HepG2 (cell line): ENCODE measurements around the gene GSDMA. TPM values are rescaled to one million over a fixed set of nuclear protein-coding genes. Genes with fewer than 3 reads are reported as not detected.

Experiments used
- AKAP8 ChIP-seq: sonication (generic); formaldehyde crosslinking; IDR thresholded peaks from 2 replicates; pipeline ENCODE4 v1.5.1; 2020; ENCODE audit warnings: mild to moderate bottlenecking, missing genetic modification reagents
- MAFK ChIP-seq, 2 experiments: IDR thresholded peaks in 1 of 2; conservative IDR thresholded peaks in 1 of 2; 2 replicates each; pipeline ENCODE4 v1.6.1; 2011; ENCODE audit warnings: improper control_type of control experiment in 2 of 2, low read length in 2 of 2
- NR3C1 ChIP-seq: sonication (generic); formaldehyde crosslinking; IDR thresholded peaks from 2 replicates; pipeline ENCODE4 v1.4.0; 2020; ENCODE audit warnings: missing genetic modification reagents
- ONECUT2 ChIP-seq: sonication (generic); formaldehyde crosslinking; IDR thresholded peaks from 2 replicates; pipeline ENCODE4 v1.4.0; 2020; ENCODE audit warnings: missing genetic modification reagents
- PHF20 ChIP-seq: sonication (generic); formaldehyde crosslinking; IDR thresholded peaks from 2 replicates; pipeline ENCODE4 v1.5.0; 2020; ENCODE audit warnings: mild to moderate bottlenecking, missing genetic modification reagents
- TAF1 ChIP-seq: sonication (generic); formaldehyde crosslinking; IDR thresholded peaks from 2 replicates; pipeline ENCODE4 v1.4.0; 2020; ENCODE audit warnings: missing genetic modification reagents
- TCF12 ChIP-seq, 2 experiments: fragments of 450-650 bp in 1 of 2; sonication (generic) in 1 of 2; formaldehyde crosslinking in 1 of 2; IDR thresholded peaks; 2 replicates each; pipeline versions ENCODE4 v1.6.1 to v1.8.0; 2017 to 2022; ENCODE audit warnings: antibody characterized with exemption in 1 of 2, mild to moderate bottlenecking in 1 of 2, missing genetic modification reagents in 1 of 2, moderate library complexity in 1 of 2
- ZBTB21 ChIP-seq: sonication (generic); formaldehyde crosslinking; IDR thresholded peaks from 2 replicates; pipeline ENCODE4 v1.4.0; 2020; ENCODE audit warnings: missing genetic modification reagents
- ZNF570 ChIP-seq: sonication (generic); formaldehyde crosslinking; IDR thresholded peaks from 2 replicates; pipeline ENCODE4 v1.4.0; 2020; ENCODE audit warnings: mild to moderate bottlenecking, missing genetic modification reagents, borderline replicate concordance
- polyA plus RNA-seq, 8 experiments: library from polyadenylated mRNA; depleted of rRNA in 3 of 8; stranded (reverse) in 7 of 8; unstranded in 1 of 8; fragments of >200 nt; fragmentation: Illumina TruSeq in 4 of 8; extraction: Trizol in 4 of 8; gene quantifications; 2 replicates each; pipeline versions ENCODE4 v1.2.1 to v1.2.3, GENCODE V29; 2011 to 2016; ENCODE audit warnings: low read depth in 4 of 8, missing spikeins in 1 of 8, mixed read lengths in 1 of 8; ENCODE audit not compliant: insufficient read depth in 1 of 8
- total RNA-seq, 5 experiments: library from RNA; depleted of rRNA; stranded (reverse); fragments of >200 nt; fragmentation: Illumina TruSeq; extraction: Trizol; gene quantifications; 2 replicates each; pipeline ENCODE4 v1.2.3, GENCODE V29; 2016; ENCODE audit warnings: low read depth in 1 of 5
- TF ChIP-seq, protein P1 (sequence below): sonication (generic); formaldehyde crosslinking; IDR thresholded peaks from 2 replicates; pipeline ENCODE4 v1.5.0; 2020; ENCODE audit warnings: mild to moderate bottlenecking, missing genetic modification reagents
- TF ChIP-seq, protein P2 (sequence below): sonication (generic); formaldehyde crosslinking; IDR thresholded peaks from 2 replicates; pipeline ENCODE4 v1.5.0; 2020; ENCODE audit warnings: missing genetic modification reagents
- TF ChIP-seq, protein P3 (sequence below): sonication (generic); formaldehyde crosslinking; IDR thresholded peaks from 2 replicates; pipeline ENCODE4 v1.8.0; 2022; ENCODE audit warnings: missing genetic modification reagents, mild to moderate bottlenecking, moderate library complexity, borderline replicate concordance
- TF ChIP-seq, protein P4 (sequence below): sonication (generic); formaldehyde crosslinking; IDR thresholded peaks from 2 replicates; pipeline ENCODE4 v1.8.0; 2022; ENCODE audit warnings: mild to moderate bottlenecking, missing genetic modification reagents, moderate library complexity
- TF ChIP-seq, protein P5 (sequence below), 2 experiments: sonication (generic) in 1 of 2; formaldehyde crosslinking in 1 of 2; IDR thresholded peaks; 2 replicates each; pipeline versions ENCODE4 v1.4.0 to v1.6.1; 2018 to 2020; ENCODE audit warnings: missing genetic modification reagents in 2 of 2, borderline replicate concordance in 1 of 2, low read depth in 1 of 2, mild to moderate bottlenecking in 1 of 2, missing biosample characterization in 1 of 2
- TF ChIP-seq, protein P6 (sequence below): sonication (generic); formaldehyde crosslinking; IDR thresholded peaks from 2 replicates; pipeline ENCODE4 v1.8.0; 2022; ENCODE audit warnings: mild to moderate bottlenecking, missing genetic modification reagents, moderate library complexity

The GSDMA gene
- total and polyA plus RNA-seq, 2 of the 13 experiments (the other 11 are each of a cell fraction or from before 2014, with no cell fraction given) = not detected

DNA sequence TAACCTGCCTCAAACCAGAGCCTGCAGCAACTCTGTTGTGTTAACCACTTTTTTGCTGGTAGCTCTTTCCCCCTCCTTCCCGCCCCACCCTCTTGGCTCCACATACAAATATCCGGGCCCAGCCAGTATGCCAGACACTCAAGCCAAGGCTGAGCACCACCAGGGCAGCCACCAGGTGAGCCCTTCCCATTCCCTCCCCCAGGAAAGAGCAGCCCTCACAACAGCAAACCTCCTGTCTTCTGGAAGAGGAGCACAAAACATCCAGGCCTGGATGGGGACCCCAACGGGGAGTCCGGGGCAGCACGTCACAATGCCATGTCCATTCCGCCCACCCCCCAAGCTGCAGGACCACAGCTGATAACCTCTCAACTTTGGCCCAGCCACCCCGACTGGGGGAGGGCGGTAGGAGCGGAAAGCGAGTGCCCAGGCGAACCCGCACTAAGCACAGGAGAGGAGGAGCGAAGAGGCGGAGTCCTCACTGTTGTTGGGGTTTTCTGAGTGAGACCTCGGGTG, 36.2 kb upstream of the GSDMA start (continued):
- TF ChIP-seq, protein P1, sequence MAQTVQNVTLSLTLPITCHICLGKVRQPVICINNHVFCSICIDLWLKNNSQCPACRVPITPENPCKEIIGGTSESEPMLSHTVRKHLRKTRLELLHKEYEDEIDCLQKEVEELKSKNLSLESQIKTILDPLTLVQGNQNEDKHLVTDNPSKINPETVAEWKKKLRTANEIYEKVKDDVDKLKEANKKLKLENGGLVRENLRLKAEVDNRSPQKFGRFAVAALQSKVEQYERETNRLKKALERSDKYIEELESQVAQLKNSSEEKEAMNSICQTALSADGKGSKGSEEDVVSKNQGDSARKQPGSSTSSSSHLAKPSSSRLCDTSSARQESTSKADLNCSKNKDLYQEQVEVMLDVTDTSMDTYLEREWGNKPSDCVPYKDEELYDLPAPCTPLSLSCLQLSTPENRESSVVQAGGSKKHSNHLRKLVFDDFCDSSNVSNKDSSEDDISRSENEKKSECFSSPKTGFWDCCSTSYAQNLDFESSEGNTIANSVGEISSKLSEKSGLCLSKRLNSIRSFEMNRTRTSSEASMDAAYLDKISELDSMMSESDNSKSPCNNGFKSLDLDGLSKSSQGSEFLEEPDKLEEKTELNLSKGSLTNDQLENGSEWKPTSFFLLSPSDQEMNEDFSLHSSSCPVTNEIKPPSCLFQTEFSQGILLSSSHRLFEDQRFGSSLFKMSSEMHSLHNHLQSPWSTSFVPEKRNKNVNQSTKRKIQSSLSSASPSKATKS (CRISPR knock-in tag) = no peak
- no peak for TF ChIP-seq AKAP8 (CRISPR knock-in tag)
- TF ChIP-seq MAFK (conservative IDR thresholded peaks at IDR 0.05 in 1 of 2, IDR thresholded peaks at IDR 0.05 in 1 of 2; ENCODE audit: low read length in 2 of 2) = no peak
- TF ChIP-seq TAF1 (CRISPR knock-in tag) = 0 out of 2 replicates have a peak, but pooled peaks have one; percentile 1
- TF ChIP-seq PHF20 (CRISPR knock-in tag) = peak; percentile 35; the same call in 1 of the 2 replicates
- no peak for TF ChIP-seq ZBTB21 (CRISPR knock-in tag)
- no peak for TF ChIP-seq ONECUT2 (CRISPR knock-in tag)
- TF ChIP-seq, protein P2, sequence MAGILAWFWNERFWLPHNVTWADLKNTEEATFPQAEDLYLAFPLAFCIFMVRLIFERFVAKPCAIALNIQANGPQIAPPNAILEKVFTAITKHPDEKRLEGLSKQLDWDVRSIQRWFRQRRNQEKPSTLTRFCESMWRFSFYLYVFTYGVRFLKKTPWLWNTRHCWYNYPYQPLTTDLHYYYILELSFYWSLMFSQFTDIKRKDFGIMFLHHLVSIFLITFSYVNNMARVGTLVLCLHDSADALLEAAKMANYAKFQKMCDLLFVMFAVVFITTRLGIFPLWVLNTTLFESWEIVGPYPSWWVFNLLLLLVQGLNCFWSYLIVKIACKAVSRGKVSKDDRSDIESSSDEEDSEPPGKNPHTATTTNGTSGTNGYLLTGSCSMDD (CRISPR knock-in tag) = no peak
- TF ChIP-seq NR3C1 (CRISPR knock-in tag) = no peak
- TF ChIP-seq, protein P3, sequence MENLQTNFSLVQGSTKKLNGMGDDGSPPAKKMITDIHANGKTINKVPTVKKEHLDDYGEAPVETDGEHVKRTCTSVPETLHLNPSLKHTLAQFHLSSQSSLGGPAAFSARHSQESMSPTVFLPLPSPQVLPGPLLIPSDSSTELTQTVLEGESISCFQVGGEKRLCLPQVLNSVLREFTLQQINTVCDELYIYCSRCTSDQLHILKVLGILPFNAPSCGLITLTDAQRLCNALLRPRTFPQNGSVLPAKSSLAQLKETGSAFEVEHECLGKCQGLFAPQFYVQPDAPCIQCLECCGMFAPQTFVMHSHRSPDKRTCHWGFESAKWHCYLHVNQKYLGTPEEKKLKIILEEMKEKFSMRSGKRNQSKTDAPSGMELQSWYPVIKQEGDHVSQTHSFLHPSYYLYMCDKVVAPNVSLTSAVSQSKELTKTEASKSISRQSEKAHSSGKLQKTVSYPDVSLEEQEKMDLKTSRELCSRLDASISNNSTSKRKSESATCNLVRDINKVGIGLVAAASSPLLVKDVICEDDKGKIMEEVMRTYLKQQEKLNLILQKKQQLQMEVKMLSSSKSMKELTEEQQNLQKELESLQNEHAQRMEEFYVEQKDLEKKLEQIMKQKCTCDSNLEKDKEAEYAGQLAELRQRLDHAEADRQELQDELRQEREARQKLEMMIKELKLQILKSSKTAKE (CRISPR knock-in tag) = peak; percentile 84; the same call in 1 of the 2 replicates
- TF ChIP-seq ZNF570 (CRISPR knock-in tag) = no peak
- TF ChIP-seq, protein P4, sequence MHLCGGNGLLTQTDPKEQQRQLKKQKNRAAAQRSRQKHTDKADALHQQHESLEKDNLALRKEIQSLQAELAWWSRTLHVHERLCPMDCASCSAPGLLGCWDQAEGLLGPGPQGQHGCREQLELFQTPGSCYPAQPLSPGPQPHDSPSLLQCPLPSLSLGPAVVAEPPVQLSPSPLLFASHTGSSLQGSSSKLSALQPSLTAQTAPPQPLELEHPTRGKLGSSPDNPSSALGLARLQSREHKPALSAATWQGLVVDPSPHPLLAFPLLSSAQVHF (CRISPR knock-in tag) = no peak
- TF ChIP-seq, protein P5, sequence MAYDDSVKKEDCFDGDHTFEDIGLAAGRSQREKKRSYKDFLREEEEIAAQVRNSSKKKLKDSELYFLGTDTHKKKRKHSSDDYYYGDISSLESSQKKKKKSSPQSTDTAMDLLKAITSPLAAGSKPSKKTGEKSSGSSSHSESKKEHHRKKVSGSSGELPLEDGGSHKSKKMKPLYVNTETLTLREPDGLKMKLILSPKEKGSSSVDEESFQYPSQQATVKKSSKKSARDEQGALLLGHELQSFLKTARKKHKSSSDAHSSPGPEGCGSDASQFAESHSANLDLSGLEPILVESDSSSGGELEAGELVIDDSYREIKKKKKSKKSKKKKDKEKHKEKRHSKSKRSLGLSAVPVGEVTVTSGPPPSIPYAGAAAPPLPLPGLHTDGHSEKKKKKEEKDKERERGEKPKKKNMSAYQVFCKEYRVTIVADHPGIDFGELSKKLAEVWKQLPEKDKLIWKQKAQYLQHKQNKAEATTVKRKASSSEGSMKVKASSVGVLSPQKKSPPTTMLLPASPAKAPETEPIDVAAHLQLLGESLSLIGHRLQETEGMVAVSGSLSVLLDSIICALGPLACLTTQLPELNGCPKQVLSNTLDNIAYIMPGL (CRISPR knock-in tag; IDR thresholded peaks at IDR 0.05; ENCODE audit: borderline replicate concordance in 1 of 2, low read depth in 1 of 2) = peak; percentile 3 to 80; a peak in 2 of 4 replicates
- TF ChIP-seq TCF12 (IDR thresholded peaks at IDR 0.05) = no peak
- peak; percentile 63; the same call in 1 of the 2 replicates for TF ChIP-seq TCF12 (CRISPR knock-in tag; IDR thresholded peaks at IDR 0.05)
- TF ChIP-seq, protein P6, sequence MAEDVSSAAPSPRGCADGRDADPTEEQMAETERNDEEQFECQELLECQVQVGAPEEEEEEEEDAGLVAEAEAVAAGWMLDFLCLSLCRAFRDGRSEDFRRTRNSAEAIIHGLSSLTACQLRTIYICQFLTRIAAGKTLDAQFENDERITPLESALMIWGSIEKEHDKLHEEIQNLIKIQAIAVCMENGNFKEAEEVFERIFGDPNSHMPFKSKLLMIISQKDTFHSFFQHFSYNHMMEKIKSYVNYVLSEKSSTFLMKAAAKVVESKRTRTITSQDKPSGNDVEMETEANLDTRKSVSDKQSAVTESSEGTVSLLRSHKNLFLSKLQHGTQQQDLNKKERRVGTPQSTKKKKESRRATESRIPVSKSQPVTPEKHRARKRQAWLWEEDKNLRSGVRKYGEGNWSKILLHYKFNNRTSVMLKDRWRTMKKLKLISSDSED = no peak
